Astrocyte (in vitro differentiated cells and primary cell): Measurements from ENCODE around the gene GRIK3. TPM values are rescaled to one million over a fixed set of nuclear protein-coding genes. Genes with fewer than 3 reads are reported as not detected.

Experiments
- DNase-seq: peaks from one replicate; pipeline ENCODE4 v3.0.0-alpha.2; 2010; ENCODE audit warnings: low read depth
- FAIRE-seq: peaks from 2 replicates; lab custom pipeline; 2011; peaks lifted over from hg19 to GRCh38; lab: Jason Lieb, UNC
- H2AFZ ChIP-seq: 2 replicates; pipeline ENCODE4 v1.6.0; 2012; ENCODE audit warnings: low read depth, low read length, inconsistent platforms
- H3K27ac ChIP-seq: 2 replicates; pipeline ENCODE4 v1.5.1; 2011; ENCODE audit warnings: low read depth, low read length, inconsistent platforms
- H3K27me3 ChIP-seq: 2 replicates; pipeline ENCODE4 v1.6.0; 2011; ENCODE audit warnings: low read length, inconsistent platforms; ENCODE audit not compliant: insufficient read depth
- H3K36me3 ChIP-seq: 2 replicates; pipeline ENCODE4 v1.5.1; 2011; ENCODE audit warnings: low read length, inconsistent platforms; ENCODE audit not compliant: insufficient read depth
- H3K4me1 ChIP-seq: 2 replicates; pipeline ENCODE4 v1.5.1; 2011; ENCODE audit warnings: low read length, inconsistent platforms; ENCODE audit not compliant: insufficient read depth
- H3K4me2 ChIP-seq: 2 replicates; pipeline ENCODE4 v1.6.0; 2012; ENCODE audit warnings: low read length, inconsistent platforms
- H3K4me3 ChIP-seq: 2 replicates; pipeline ENCODE4 v1.5.1; 2011; ENCODE audit warnings: low read depth, mild to moderate bottlenecking, low read length, inconsistent platforms; ENCODE audit not compliant: insufficient read depth
- H3K79me2 ChIP-seq: 2 replicates; pipeline ENCODE4 v1.6.0; 2012; ENCODE audit warnings: mild to moderate bottlenecking, low read length, inconsistent platforms; ENCODE audit not compliant: insufficient read depth
- H3K9ac ChIP-seq: 2 replicates; pipeline ENCODE4 v1.6.0; 2012; ENCODE audit warnings: mild to moderate bottlenecking, low read length, inconsistent platforms
- H3K9me3 ChIP-seq: 2 replicates; pipeline ENCODE4 v1.5.1; 2012; ENCODE audit warnings: low read depth, mild to moderate bottlenecking, low read length, inconsistent platforms; ENCODE audit not compliant: insufficient read depth
- H4K20me1 ChIP-seq: 2 replicates; pipeline ENCODE4 v1.6.0; 2012; ENCODE audit warnings: low read length, inconsistent platforms; ENCODE audit not compliant: insufficient read depth
- H3K27ac Mint-ChIP-seq: one replicate; pipeline ENCODE4 v1.8.0; 2021; ENCODE audit warnings: mild to moderate bottlenecking, mixed read lengths; ENCODE audit not compliant: unreplicated experiment
- H3K27me3 Mint-ChIP-seq: one replicate; pipeline ENCODE4 v1.8.0; 2021; ENCODE audit warnings: low read depth, mixed read lengths; ENCODE audit not compliant: unreplicated experiment
- H3K36me3 Mint-ChIP-seq: one replicate; pipeline ENCODE4 v1.8.0; 2021; ENCODE audit warnings: low read depth, mixed read lengths; ENCODE audit not compliant: unreplicated experiment
- H3K4me1 Mint-ChIP-seq: one replicate; pipeline ENCODE4 v1.8.0; 2021; ENCODE audit warnings: low read depth, mixed read lengths; ENCODE audit not compliant: unreplicated experiment
- H3K4me3 Mint-ChIP-seq: one replicate; pipeline ENCODE4 v1.8.0; 2021; ENCODE audit warnings: mild to moderate bottlenecking, moderate library complexity, mixed read lengths; ENCODE audit not compliant: unreplicated experiment
- H3K9me3 Mint-ChIP-seq: one replicate; pipeline ENCODE4 v1.8.0; 2021; ENCODE audit warnings: mild to moderate bottlenecking, mixed read lengths; ENCODE audit not compliant: unreplicated experiment
- EZH2 ChIP-seq: IDR thresholded peaks from 2 replicates; pipeline ENCODE4 v1.6.1; 2012; ENCODE audit warnings: mild to moderate bottlenecking, low read length, inconsistent platforms; ENCODE audit not compliant: insufficient read depth
- total RNA-seq: library from RNA; stranded (reverse); gene quantifications from 2 replicates; pipeline ENCODE4 v1.2.1, GENCODE V29; 2021
- TF ChIP-seq, protein P1 (sequence below): IDR thresholded peaks from 2 replicates; pipeline ENCODE4 v1.5.1; 2011; ENCODE audit warnings: low read depth, mild to moderate bottlenecking, inconsistent platforms, low read length, moderate library complexity; ENCODE audit not compliant: insufficient read depth

GRIK3 gene
- total RNA-seq, 1 donor from 2014 or later = 0.16 TPM

DNA sequence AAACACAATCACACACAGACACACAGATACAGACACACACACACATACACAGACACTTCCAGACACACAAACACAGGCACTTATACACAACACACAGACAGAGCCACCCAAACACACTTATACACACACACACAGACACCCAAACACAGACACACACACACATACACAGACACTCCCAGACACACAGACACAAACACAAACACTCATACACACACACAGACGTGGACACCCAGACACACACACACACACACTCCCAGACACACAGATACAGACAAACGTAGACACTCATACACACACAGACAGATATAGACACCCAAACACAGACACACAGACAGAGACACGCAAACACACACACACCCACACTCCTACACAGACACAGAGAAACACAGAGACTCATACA lies 272.1 kb downstream of the GRIK3 start:
- Histone ChIP-seq H3K4me1 (no peaks in the 10 kb centered on the region), H3K27me3 (no peaks in the 10 kb centered on the region), H3K4me2 (no peak overlapping the region), H3K9me3 (no peaks in the 10 kb centered on the region), H4K20me1 (no peaks in the 10 kb centered on the region), H3K4me3 (no peak overlapping the region), H2AFZ (no peak overlapping the region), H3K79me2 (no peaks in the 10 kb centered on the region), H3K9ac (no peak overlapping the region), H3K27ac (no peak overlapping the region), H3K36me3 (no peaks in the 10 kb centered on the region)
- FAIRE-seq (no peak), DNase-seq (no peak)
- Mint-ChIP-seq H3K4me3 (no peak overlapping the region), H3K4me1 (no peaks in the 10 kb centered on the region), H3K36me3 (peaks cover 2% of the 10 kb centered on the region), H3K27ac (no peak overlapping the region), H3K9me3 (no peaks in the 10 kb centered on the region), H3K27me3 (peaks cover 24% of the 10 kb centered on the region)
- TF ChIP-seq, protein P1, sequence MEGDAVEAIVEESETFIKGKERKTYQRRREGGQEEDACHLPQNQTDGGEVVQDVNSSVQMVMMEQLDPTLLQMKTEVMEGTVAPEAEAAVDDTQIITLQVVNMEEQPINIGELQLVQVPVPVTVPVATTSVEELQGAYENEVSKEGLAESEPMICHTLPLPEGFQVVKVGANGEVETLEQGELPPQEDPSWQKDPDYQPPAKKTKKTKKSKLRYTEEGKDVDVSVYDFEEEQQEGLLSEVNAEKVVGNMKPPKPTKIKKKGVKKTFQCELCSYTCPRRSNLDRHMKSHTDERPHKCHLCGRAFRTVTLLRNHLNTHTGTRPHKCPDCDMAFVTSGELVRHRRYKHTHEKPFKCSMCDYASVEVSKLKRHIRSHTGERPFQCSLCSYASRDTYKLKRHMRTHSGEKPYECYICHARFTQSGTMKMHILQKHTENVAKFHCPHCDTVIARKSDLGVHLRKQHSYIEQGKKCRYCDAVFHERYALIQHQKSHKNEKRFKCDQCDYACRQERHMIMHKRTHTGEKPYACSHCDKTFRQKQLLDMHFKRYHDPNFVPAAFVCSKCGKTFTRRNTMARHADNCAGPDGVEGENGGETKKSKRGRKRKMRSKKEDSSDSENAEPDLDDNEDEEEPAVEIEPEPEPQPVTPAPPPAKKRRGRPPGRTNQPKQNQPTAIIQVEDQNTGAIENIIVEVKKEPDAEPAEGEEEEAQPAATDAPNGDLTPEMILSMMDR = no peak
- TF ChIP-seq EZH2 = no peak

DNA sequence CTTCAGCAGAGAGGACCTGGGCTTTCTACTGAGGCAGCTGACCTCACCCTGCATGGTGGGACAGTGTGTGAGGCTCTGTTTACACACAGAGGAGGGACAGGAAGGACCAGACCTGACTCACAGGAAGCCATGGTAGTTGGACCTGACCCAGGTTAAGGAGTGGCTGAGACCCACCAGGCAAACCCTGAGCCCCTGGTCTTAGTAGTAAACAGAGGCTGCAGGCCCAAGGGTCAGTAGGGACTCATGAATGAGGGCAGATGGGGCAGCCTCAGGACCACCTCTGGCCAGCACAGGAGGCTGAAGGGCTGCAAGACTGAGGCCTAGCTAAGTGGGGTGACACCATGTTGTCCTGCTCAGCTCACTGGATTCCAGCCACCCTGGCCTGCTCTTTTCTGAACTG lies 273.2 kb downstream of the GRIK3 start:
- no peaks in the 10 kb centered on the region for H3K4me1 Mint-ChIP-seq
- no peaks in the 10 kb centered on the region for H3K27me3 ChIP-seq
- no peak overlapping the region for H3K27ac ChIP-seq
- H2AFZ ChIP-seq = no peak overlapping the region
- no peak overlapping the region for H3K27ac Mint-ChIP-seq
- no peak overlapping the region for H3K9ac ChIP-seq
- no peak overlapping the region for H3K4me3 ChIP-seq
- no peaks in the 10 kb centered on the region for H4K20me1 ChIP-seq
- no peaks in the 10 kb centered on the region for H3K4me1 ChIP-seq
- no peak for FAIRE-seq
- H3K36me3 Mint-ChIP-seq = peaks cover 2% of the 10 kb centered on the region
- peaks cover 26% of the 10 kb centered on the region for H3K27me3 Mint-ChIP-seq
- no peak for TF ChIP-seq EZH2
- TF ChIP-seq, protein P1 = no peak
- H3K9me3 ChIP-seq = no peaks in the 10 kb centered on the region
- no peaks in the 10 kb centered on the region for H3K36me3 ChIP-seq
- no peak overlapping the region for H3K4me2 ChIP-seq
- no peak overlapping the region for H3K4me3 Mint-ChIP-seq
- DNase-seq = no peak
- no peaks in the 10 kb centered on the region for H3K9me3 Mint-ChIP-seq
- no peaks in the 10 kb centered on the region for H3K79me2 ChIP-seq

DNA sequence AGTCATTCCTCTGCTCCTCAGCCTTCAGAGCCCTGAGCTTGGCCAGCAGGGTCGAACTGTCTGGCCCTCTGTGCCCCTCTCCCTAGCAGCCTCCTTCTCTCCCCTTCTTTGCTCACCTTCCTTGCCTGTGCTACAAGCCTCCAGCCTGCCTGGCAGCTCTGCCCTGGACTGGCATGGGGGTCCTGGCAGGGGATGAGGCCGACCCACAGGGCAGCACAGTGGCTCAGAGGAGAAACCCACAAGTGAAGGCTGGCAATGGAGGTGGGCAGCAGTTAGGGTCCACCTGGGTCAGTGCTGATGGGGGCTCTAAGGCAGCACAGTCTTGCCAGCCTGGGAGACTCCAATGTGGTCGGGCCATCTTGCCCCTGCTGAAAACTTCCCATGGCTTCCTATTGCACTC lies 274.2 kb downstream of the GRIK3 start:
- H3K4me2 ChIP-seq = no peak overlapping the region
- TF ChIP-seq EZH2 = no peak
- TF ChIP-seq, protein P1 = no peak
- H3K9me3 ChIP-seq = no peaks in the 10 kb centered on the region
- Mint-ChIP-seq H3K27me3 (peaks cover 20% of the 10 kb centered on the region), H3K27ac (no peak overlapping the region), H3K9me3 (no peaks in the 10 kb centered on the region), H3K4me1 (no peaks in the 10 kb centered on the region), H3K4me3 (no peak overlapping the region), H3K36me3 (peaks cover 2% of the 10 kb centered on the region)
- no peaks in the 10 kb centered on the region for H3K36me3 ChIP-seq
- H3K9ac ChIP-seq = no peak overlapping the region
- no peaks in the 10 kb centered on the region for H4K20me1 ChIP-seq
- H3K4me3 ChIP-seq = no peak overlapping the region
- DNase-seq (no peak), FAIRE-seq (no peak)
- H2AFZ ChIP-seq = no peak overlapping the region
- no peaks in the 10 kb centered on the region for H3K79me2 ChIP-seq
- no peak overlapping the region for H3K27ac ChIP-seq
- no peaks in the 10 kb centered on the region for H3K27me3 ChIP-seq
- no peaks in the 10 kb centered on the region for H3K4me1 ChIP-seq
